Pancreas (tissue), 10 donors: Measurements from ENCODE around the gene GLUD1. TPM values are rescaled to one million over a fixed set of nuclear protein-coding genes. Genes with fewer than 3 reads are reported as not detected.

Experiments used
- ATAC-seq, 4 donors: fragments of 200-7000 bp; cut with Tn5 transposase; one replicate each; pipeline versions ENCODE4 v1.8.0 to v1.9.1; 2020; ENCODE audit warnings: mild to moderate bottlenecking in 4 of 4, moderate library complexity in 4 of 4
- DNase-seq, 6 donors: peaks; one replicate each; pipeline ENCODE4 v3.0.0-alpha.2; 2020
- FAIRE-seq: peaks from 2 replicates; lab custom pipeline; 2012; peaks lifted over from hg19 to GRCh38; lab: Jason Lieb, UNC
- H3K27ac ChIP-seq, 4 donors: fragments of 200-600 bp; sonication (generic); 1 replicate in 3 of 4; 2 replicates in 1 of 4; pipeline versions ENCODE4 v1.5.0 to v1.8.0; 2020
- H3K27me3 ChIP-seq, 4 donors: fragments of 200-600 bp; one replicate each; pipeline ENCODE4 v1.8.0; 2021
- H3K36me3 ChIP-seq, 3 donors: fragments of 200-600 bp; sonication (generic) in 1 of 3; one replicate each; pipeline versions ENCODE4 v1.5.0 to v1.8.0; 2020 to 2021
- H3K4me1 ChIP-seq, 3 donors: fragments of 200-600 bp; one replicate each; pipeline ENCODE4 v1.8.0; 2021
- H3K4me3 ChIP-seq, 4 donors: fragments of 200-600 bp; sonication (generic) in 2 of 4; one replicate each; pipeline versions ENCODE4 v1.5.0 to v1.8.0; 2020 to 2021
- H3K9me3 ChIP-seq, 4 donors: fragments of 200-600 bp; one replicate each; pipeline ENCODE4 v1.8.0; 2021
- CTCF ChIP-seq, 4 donors: fragments of 200-600 bp; sonication (generic) in 3 of 4; IDR thresholded peaks; one replicate each; pipeline versions ENCODE4 v1.5.0 to v1.8.0; 2021; ENCODE audit warnings: antibody characterized with exemption in 4 of 4
- WGBS, 2 donors: extraction: QIAGEN DNeasy Blood & Tissue Kit; methylation state at CpG; one replicate each; pipeline ENCODE4 v1.1.7; 2013; 5-methylcytosine and 5-hydroxymethylcytosine counted together
- intact Hi-C, 3 donors: fragments of 100-400 bp; cut with DNase I; formaldehyde crosslinking; loops; one replicate each; pipeline versions ENCODE4 v1.11.1 to v1.14.2; 2022
- polyA plus RNA-seq, 2 donors: library from polyadenylated mRNA; stranded (reverse); fragments of 200-250 nt; gene quantifications; one replicate each; pipeline ENCODE4 v1.2.3, GENCODE V29; 2013
- total RNA-seq, 6 donors: library from RNA; stranded (reverse); fragmentation: NEBNext Ultra II Directional in 4 of 6; extraction: Animal tissue kit (Norgen Biotek cat#: 25700) in 4 of 6; gene quantifications; one replicate each; pipeline versions ENCODE4 v1.2.1 to v1.2.4, GENCODE V29; 2021 to 2023
- donor health status: healthy with polysubstance abuse.
- donor health status: DM: no; HTN: no; CAD: no; lungs with moderate emphysema.
- donor health status: DM: no; HTN: no; CAD: no.
- donor health status: control.
- donor health status: control.
- donor health status: Bipolar disorder and iron deficiency.
- donor health status: DM: yes; HTN: yes; CAD: no.
- donor health status: DM: no; HTN: no; CAD: no.
- donor health status: DM: no; HTN: no; CAD: no.
- donor health status: DM: yes; HTN: yes; CAD: no.

Gene GLUD1
- total and polyA plus RNA-seq, 8 donors, result 24.1 to 62.0 (median 43.8) TPM

DNA sequence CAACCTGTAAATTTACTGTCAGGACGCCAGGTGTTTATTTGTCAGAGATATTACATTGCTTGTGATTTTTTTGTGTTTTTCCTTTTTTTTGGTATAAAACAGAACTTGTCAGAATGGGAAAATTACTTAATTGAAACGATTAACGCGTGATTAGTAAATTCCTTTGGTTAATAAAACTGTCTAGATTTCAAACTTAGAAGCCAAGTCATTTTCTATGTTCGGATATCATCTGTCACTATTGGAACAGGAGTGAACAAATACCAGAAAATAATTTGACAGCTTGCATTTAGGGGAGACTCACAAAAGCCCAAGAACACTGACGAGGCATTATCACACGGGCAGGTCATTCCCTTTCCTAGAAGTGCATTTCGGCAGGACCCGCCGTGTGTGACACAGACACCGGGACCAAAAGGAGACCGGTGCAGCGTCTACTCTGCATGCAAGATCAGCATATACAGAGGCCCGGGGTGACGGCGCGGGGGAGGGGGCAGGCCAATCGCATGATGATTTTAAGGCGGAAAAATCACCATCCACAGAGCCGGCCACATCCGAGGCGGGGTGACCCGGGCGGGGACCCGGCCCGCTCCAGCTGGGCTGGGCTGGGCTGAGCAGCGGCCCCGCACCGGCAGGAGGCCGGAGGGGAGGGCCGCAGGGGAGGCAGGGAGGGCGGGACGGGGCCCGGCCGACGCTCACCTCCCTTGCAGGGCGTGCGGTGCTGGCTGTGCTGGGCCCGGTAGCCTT lies 841 bp downstream of the GLUD1 start:
- no peak for TF ChIP-seq CTCF (IDR thresholded peaks at IDR 0.05)
- peak; percentile 20 to 45 (median 32) for ATAC-seq
- Histone ChIP-seq H3K36me3 (no peaks in the 10 kb centered on the region), H3K4me1 (peaks cover 10 to 37% (median 26%) of the 10 kb centered on the region in 3 donors), H3K27ac (peak overlapping the region; percentile 84 to 95 (median 95)), H3K4me3 (peak overlapping the region; percentile 53 to 88 (median 74)), H3K9me3 (no peaks in the 10 kb centered on the region), H3K27me3 (no peaks in the 10 kb centered on the region)
- intact Hi-C loops, result no loop called here
- no peak for FAIRE-seq
- DNase-seq, result peak; percentile 68 to 88 (median 76)
- 0 to 1% methylated on average over 36 to 39 of the region's 39 CpGs for WGBS, 2 donors

- FAIRE-seq (no peak), ATAC-seq (peak; percentile 31 to 43 (median 36)), DNase-seq (peak in 4 of 6 donors; percentile 42 to 63 (median 46))
- no peak for TF ChIP-seq CTCF (IDR thresholded peaks at IDR 0.05)
- H3K27me3 ChIP-seq, result no peaks in the 10 kb centered on the region
- intact Hi-C loops, result no loop called here
- peak overlapping the region; percentile 44 to 95 (median 95) for H3K27ac ChIP-seq
- peaks cover 10 to 42% (median 26%) of the 10 kb centered on the region in 3 donors for H3K4me1 ChIP-seq
- WGBS, 2 donors, result 0 to 1% methylated on average over 9 of the region's 9 CpGs
- H3K9me3 ChIP-seq, result no peaks in the 10 kb centered on the region
- H3K36me3 ChIP-seq, result no peaks in the 10 kb centered on the region
- H3K4me3 ChIP-seq, result peak overlapping the region; percentile 53 to 88 (median 74)
Observed at GRCh38 chr10:87092861-87093631, 1.6 kb downstream of the GLUD1 start.

DNA sequence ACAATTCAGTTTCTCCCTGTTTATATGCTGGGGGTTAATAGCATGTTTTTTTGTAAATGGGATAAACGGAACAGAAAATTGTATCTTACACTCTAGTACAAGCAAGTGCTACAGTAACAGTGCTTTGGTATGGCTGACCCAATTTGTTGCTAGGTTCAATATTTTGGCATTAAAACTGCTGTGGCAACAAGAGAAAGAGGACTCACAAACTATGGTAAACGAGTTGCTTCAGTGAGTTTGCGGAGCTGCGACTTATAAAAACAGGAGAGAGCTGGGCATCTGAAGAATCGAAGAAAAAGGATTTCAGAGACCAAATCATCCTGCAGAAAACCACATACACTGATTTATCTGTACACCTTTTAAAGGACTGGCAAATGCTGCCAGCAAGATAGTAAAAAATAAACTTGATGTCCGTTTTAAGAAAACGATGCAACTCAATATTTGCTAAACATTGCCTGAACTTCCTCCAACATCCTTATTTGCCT lies 2.2 kb downstream of the GLUD1 start:
- Histone ChIP-seq H3K4me1 (peaks cover 10 to 44% (median 26%) of the 10 kb centered on the region in 3 donors), H3K27ac (peak overlapping the region; percentile 44 to 95 (median 95)), H3K36me3 (no peaks in the 10 kb centered on the region), H3K9me3 (no peaks in the 10 kb centered on the region), H3K4me3 (peak overlapping the region in 3 of 4 donors; percentile 73 to 88 (median 74)), H3K27me3 (no peaks in the 10 kb centered on the region)
- TF ChIP-seq CTCF (IDR thresholded peaks at IDR 0.05), result no peak
- ATAC-seq, result no peak
- DNase-seq, result no peak
- FAIRE-seq, result no peak
- intact Hi-C loops, result no loop called here
- WGBS, 2 donors, result 1 to 5% methylated on average over 7 of the region's 7 CpGs

DNA sequence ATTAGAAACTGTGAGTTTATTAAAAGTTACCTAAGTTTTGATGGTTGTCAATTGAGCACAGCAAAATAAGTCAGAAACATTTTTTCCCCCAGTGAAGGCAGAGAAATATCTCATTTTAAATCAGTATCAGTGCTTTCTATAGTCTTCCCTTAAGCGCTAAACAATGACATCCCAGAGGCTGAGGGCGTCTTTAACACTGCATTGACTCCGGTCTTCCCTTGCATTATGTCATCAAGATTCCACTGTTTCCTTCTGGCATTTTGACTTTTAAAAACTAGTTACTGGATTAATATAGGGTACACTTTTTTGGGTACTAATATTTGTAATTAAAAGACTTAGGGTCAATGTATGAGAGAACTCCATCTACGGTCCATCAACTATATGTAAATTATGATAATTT lies 3.9 kb downstream of the GLUD1 start:
- no peaks in the 10 kb centered on the region for H3K27me3 ChIP-seq
- H3K9me3 ChIP-seq, result no peaks in the 10 kb centered on the region
- peaks cover 10 to 34% (median 26%) of the 10 kb centered on the region in 3 donors for H3K4me1 ChIP-seq
- H3K27ac ChIP-seq, result peak overlapping the region in 3 of 4 donors; percentile 95
- intact Hi-C loops, result no loop called here
- H3K36me3 ChIP-seq, result no peaks in the 10 kb centered on the region
- no peak for ATAC-seq
- FAIRE-seq, result no peak
- 44 to 73% methylated on average over 4 of the region's 4 CpGs for WGBS, 2 donors
- DNase-seq, result no peak
- no peak for TF ChIP-seq CTCF (IDR thresholded peaks at IDR 0.05)
- peak overlapping the region in 1 of 4 donors; percentile 73 for H3K4me3 ChIP-seq
